ENCODE results near the gene PSENEN.

Gene PSENEN

GRCh38 chr19:35733180-35734125, 12.0 kb upstream of the PSENEN start:
- no peak for DNase-seq (ENCODE audit: low spot score)

GRCh38 chr19:35734273-35734672, 11.2 kb upstream of the PSENEN start:
- DNase-seq (ENCODE audit: low spot score): no peak

- DNase-seq (ENCODE audit: low spot score): no peak
Observed at GRCh38 chr19:35734889-35735288, 10.6 kb upstream of the PSENEN start.

- DNase-seq (ENCODE audit: low spot score): no peak
Observed at GRCh38 chr19:35736913-35737886, 8.3 kb upstream of the PSENEN start.

GRCh38 chr19:35738021-35738886, 7.2 kb upstream of the PSENEN start:
- no peak for DNase-seq (ENCODE audit: low spot score)

- no peak for DNase-seq (ENCODE audit: low spot score)
Observed at GRCh38 chr19:35738887-35739229, 6.6 kb upstream of the PSENEN start.

GRCh38 chr19:35739275-35740107, 6.0 kb upstream of the PSENEN start:
- no peak for DNase-seq (ENCODE audit: low spot score)

GRCh38 chr19:35740108-35740422, 5.4 kb upstream of the PSENEN start:
- no peak for DNase-seq (ENCODE audit: low spot score)

- peak; percentile 99 for DNase-seq (ENCODE audit: low spot score)
Observed at GRCh38 chr19:35740423-35741202, 4.8 kb upstream of the PSENEN start.

GRCh38 chr19:35741203-35741515, 4.3 kb upstream of the PSENEN start:
- DNase-seq (ENCODE audit: low spot score): no peak

- DNase-seq (ENCODE audit: low spot score): no peak
Observed at GRCh38 chr19:35742121-35742724, 3.2 kb upstream of the PSENEN start, which contains the start of gene IGFLR1. TSS of gene IGFLR1 (minus strand) at chr19:35742452. CDS start at chr19:35741180, 1,272 bp downstream.

- no peak for DNase-seq (ENCODE audit: low spot score)
Observed at GRCh38 chr19:35743640-35744429, 1.6 kb upstream of the PSENEN start.

GRCh38 chr19:35744430-35745327, 772 bp upstream of the PSENEN start:
- DNase-seq (ENCODE audit: low spot score): peak; percentile 99

GRCh38 chr19:35746087-35746462, 624 bp downstream of the PSENEN start:
- no peak for DNase-seq (ENCODE audit: low spot score)

GRCh38 chr19:35746531-35746930, 1.1 kb downstream of the PSENEN start:
- no peak for DNase-seq (ENCODE audit: low spot score)

- peak; percentile 100 for DNase-seq (ENCODE audit: low spot score)
Observed at GRCh38 chr19:35748106-35749020, 2.9 kb downstream of the PSENEN start, which contains the start of gene LIN37. TSS of gene LIN37 (plus strand) at chr19:35748576. CDS start at chr19:35748725, 149 bp downstream.

- DNase-seq (ENCODE audit: low spot score): no peak
Observed at GRCh38 chr19:35750167-35750566, 4.7 kb downstream of the PSENEN start.

All from SW480 (cell line).